Spleen (tissue), 11 donors: ENCODE data around the gene UFSP2. TPM values are rescaled to one million over a fixed set of nuclear protein-coding genes. Genes with fewer than 3 reads are reported as not detected.

Experiments
- DNase-seq: peaks from one replicate; pipeline ENCODE4 v3.0.0-alpha.2; 2020
- H3K27ac ChIP-seq, 8 donors: fragments of 200-600 bp; sonication (generic) in 7 of 8; 1 replicate in 4 of 8; 2 replicates in 4 of 8; pipeline versions ENCODE4 v1.5.0 to v1.8.0; 2016 to 2021; ENCODE audit warnings: inconsistent platforms in 4 of 8, mild to moderate bottlenecking in 4 of 8, moderate library complexity in 1 of 8
- H3K27me3 ChIP-seq, 7 donors: fragments of 200-600 bp; sonication (generic) in 6 of 7; replicated peaks in 1 of 7; 1 replicate in 4 of 7; 2 replicates in 3 of 7; pipeline versions ENCODE4 v1.5.0 to v1.8.0; 2016 to 2021; ENCODE audit warnings: inconsistent platforms in 3 of 7, mild to moderate bottlenecking in 1 of 7
- H3K36me3 ChIP-seq, 6 donors: fragments of 200-600 bp; sonication (generic) in 5 of 6; 1 replicate in 4 of 6; 2 replicates in 2 of 6; pipeline versions ENCODE4 v1.5.0 to v1.8.0; 2016 to 2021; ENCODE audit warnings: inconsistent platforms in 2 of 6
- H3K4me1 ChIP-seq, 6 donors: fragments of 200-600 bp; sonication (generic) in 5 of 6; 1 replicate in 3 of 6; 2 replicates in 3 of 6; pipeline versions ENCODE4 v1.5.0 to v1.8.0; 2016 to 2021; ENCODE audit warnings: inconsistent platforms in 3 of 6
- H3K4me3 ChIP-seq, 8 donors: fragments of 200-600 bp; sonication (generic) in 7 of 8; 1 replicate in 4 of 8; 2 replicates in 4 of 8; pipeline versions ENCODE4 v1.5.0 to v1.8.0; 2016 to 2021; ENCODE audit warnings: inconsistent platforms in 4 of 8, mild to moderate bottlenecking in 4 of 8, moderate library complexity in 2 of 8
- H3K9me3 ChIP-seq, 8 donors: fragments of 200-600 bp; sonication (generic) in 7 of 8; 1 replicate in 4 of 8; 2 replicates in 4 of 8; pipeline versions ENCODE4 v1.5.0 to v1.8.0; 2016 to 2021; ENCODE audit warnings: inconsistent platforms in 4 of 8
- POLR2A ChIP-seq, 3 donors: fragments of 450-650 bp; IDR thresholded peaks; one replicate each; pipeline ENCODE4 v1.5.1; 2017; ENCODE audit warnings: antibody characterized with exemption in 3 of 3, mild to moderate bottlenecking in 1 of 3
- POLR2AphosphoS5 ChIP-seq, 3 donors: sonication (generic); formaldehyde crosslinking; IDR thresholded peaks; one replicate each; pipeline ENCODE4 v1.5.1; 2017; ENCODE audit warnings: antibody characterized with exemption in 3 of 3
- WGBS, 5 donors: extraction: QIAGEN DNeasy Blood & Tissue Kit in 3 of 5; methylation state at CpG; one replicate each; pipeline versions ENCODE4 v1.1.5 to v1.1.7; 2013 to 2018; 5-methylcytosine and 5-hydroxymethylcytosine counted together
- intact Hi-C: fragments of 100-400 bp; cut with DNase I; formaldehyde crosslinking; loops from one replicate; pipeline ENCODE4 v1.15.0; 2023; ENCODE audit warnings: low total_unique reads
- polyA plus RNA-seq, 3 donors: library from polyadenylated mRNA; stranded (reverse); fragments of 200-250 nt; gene quantifications; one replicate each; pipeline ENCODE4 v1.2.1, GENCODE V29; 2013
- total RNA-seq, 7 donors: library from RNA; depleted of rRNA in 3 of 7; stranded (reverse); fragments of >200 nt in 3 of 7; fragmentation: NEBNext Ultra II Directional in 4 of 7; extraction: Animal tissue kit (Norgen Biotek cat#: 25700) in 4 of 7; gene quantifications; one replicate each; pipeline versions ENCODE4 v1.1.0 to v1.2.1, GENCODE V29; 2016 to 2021
- TF ChIP-seq, protein P1 (sequence below), 11 experiments: fragments of 200-600 bp in 7 of 11; fragments of 450-650 bp in 4 of 11; sonication (generic) in 4 of 11; IDR thresholded peaks in 8 of 11; conservative IDR thresholded peaks in 3 of 11; 1 replicate in 7 of 11; 2 replicates in 4 of 11; pipeline versions ENCODE4 v1.4.0 to v1.8.0; 2016 to 2021; ENCODE audit warnings: antibody characterized with exemption in 11 of 11, inconsistent platforms in 4 of 11, mild to moderate bottlenecking in 1 of 11
- donor health status: healthy with polysubstance abuse.
- donor health status: DM: no; HTN: no; CAD: no; lungs with moderate emphysema.
- donor health status: DM: no; HTN: no; CAD: no.
- donor health status: Bipolar disorder and iron deficiency.
- donor health status: healthy.
- donor health status: DM: no; HTN: no; CAD: no.
- donor health status: DM: yes; HTN: yes; CAD: no.

The UFSP2 gene
- total and polyA plus RNA-seq, 10 donors, result 11.0 to 44.1 (median 25.0) TPM

DNA sequence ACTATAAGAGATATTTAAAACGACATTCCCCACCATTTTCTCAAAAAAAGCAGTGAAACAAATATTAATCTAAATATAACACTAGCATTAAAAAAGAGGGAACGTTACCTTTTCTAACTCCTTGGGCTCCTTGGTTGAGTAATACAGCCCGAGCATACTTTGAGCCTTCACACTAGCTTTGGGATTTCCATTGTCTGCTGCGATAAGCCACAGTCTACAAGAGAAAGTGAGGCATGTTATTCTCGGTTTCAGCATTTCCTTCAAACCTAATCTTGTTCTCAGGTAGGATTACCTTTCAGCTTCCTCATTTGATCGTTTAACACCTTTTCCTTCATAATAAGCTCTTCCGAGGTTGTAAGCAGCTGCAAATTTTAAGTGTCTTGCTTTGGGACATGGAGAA is 51.7 kb downstream of the UFSP2 start:
- WGBS, 5 donors, result 61 to 74% (median 69%) methylated on average over 7 of the region's 7 CpGs
- no peak overlapping the region for H3K27ac ChIP-seq
- intact Hi-C loops, result no loop called here
- H3K9me3 ChIP-seq, result no peaks in the 10 kb centered on the region
- TF ChIP-seq POLR2A (IDR thresholded peaks at IDR 0.05), result no peak
- TF ChIP-seq, protein P1, sequence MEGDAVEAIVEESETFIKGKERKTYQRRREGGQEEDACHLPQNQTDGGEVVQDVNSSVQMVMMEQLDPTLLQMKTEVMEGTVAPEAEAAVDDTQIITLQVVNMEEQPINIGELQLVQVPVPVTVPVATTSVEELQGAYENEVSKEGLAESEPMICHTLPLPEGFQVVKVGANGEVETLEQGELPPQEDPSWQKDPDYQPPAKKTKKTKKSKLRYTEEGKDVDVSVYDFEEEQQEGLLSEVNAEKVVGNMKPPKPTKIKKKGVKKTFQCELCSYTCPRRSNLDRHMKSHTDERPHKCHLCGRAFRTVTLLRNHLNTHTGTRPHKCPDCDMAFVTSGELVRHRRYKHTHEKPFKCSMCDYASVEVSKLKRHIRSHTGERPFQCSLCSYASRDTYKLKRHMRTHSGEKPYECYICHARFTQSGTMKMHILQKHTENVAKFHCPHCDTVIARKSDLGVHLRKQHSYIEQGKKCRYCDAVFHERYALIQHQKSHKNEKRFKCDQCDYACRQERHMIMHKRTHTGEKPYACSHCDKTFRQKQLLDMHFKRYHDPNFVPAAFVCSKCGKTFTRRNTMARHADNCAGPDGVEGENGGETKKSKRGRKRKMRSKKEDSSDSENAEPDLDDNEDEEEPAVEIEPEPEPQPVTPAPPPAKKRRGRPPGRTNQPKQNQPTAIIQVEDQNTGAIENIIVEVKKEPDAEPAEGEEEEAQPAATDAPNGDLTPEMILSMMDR (IDR thresholded peaks at IDR 0.05 in 8 of 11, conservative IDR thresholded peaks at IDR 0.05 in 3 of 11), result no peak
- TF ChIP-seq POLR2AphosphoS5 (IDR thresholded peaks at IDR 0.05), result no peak
- no peaks in the 10 kb centered on the region for H3K4me1 ChIP-seq
- H3K27me3 ChIP-seq, result no peaks in the 10 kb centered on the region
- no peak for DNase-seq
- no peak overlapping the region for H3K4me3 ChIP-seq
- peaks cover 0 to 36% (median 4%) of the 10 kb centered on the region in 6 donors for H3K36me3 ChIP-seq

DNA sequence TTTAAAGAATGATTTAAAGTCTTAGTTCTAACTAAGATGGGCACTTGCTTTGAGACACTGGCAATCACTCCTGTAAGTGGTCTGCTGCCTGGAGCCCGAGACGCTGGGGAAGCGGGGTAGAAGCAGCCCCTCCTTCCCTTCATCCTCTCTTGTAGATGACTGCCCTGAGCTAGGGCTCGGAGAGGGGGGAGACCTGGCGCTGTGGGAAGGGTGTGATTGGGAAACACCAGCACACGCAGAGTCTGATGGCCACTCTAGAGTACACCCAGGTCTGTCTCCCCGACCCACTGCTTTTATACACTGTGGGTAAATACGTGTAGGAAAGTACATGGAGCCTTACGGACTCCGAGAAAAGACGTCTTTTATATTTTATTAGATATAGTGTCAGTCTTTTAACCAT is 54.1 kb downstream of the UFSP2 start:
- Histone ChIP-seq H3K9me3 (no peaks in the 10 kb centered on the region), H3K4me1 (no peaks in the 10 kb centered on the region), H3K4me3 (no peak overlapping the region), H3K36me3 (peaks cover 0 to 42% (median 4%) of the 10 kb centered on the region in 6 donors), H3K27ac (no peak overlapping the region), H3K27me3 (no peaks in the 10 kb centered on the region)
- intact Hi-C loops, result no loop called here
- TF ChIP-seq, protein P1 (IDR thresholded peaks at IDR 0.05 in 8 of 11, conservative IDR thresholded peaks at IDR 0.05 in 3 of 11), result no peak
- TF ChIP-seq POLR2A (IDR thresholded peaks at IDR 0.05), result no peak
- TF ChIP-seq POLR2AphosphoS5 (IDR thresholded peaks at IDR 0.05), result no peak
- WGBS, 5 donors, result 93 to 96% (median 95%) methylated on average over 11 of the region's 11 CpGs
- no peak for DNase-seq

DNA sequence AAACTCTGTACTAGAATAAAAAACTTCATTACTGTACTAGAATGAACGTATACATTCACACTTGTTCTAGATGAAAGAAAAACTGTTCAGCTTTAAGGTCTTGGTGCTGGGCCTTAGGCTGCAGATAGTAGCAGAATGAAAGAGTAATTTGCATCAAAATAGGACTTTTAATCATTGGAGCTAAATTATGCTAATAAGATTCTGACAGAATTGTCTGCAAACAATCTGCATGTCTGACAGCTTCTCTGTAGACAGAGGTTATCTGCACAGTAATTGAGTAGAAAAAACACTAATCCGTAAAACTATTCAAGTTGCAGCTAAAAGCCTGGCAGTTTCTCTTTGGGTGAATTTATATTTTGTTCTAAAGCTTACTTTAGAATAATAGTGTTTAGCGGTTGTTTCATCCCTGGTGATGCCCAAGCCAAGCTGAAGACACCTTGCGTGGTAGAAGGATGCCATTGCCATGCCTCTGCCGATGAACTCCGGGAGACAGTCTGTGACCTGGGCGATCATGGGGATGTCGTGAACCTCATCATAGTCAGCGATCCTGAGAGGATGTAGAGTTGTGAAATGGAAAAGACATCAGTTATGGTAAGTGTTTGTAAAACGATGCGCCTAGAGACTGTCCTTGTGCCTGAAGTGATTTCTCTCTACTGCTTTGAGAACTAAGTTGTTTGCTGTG is 55.4 kb downstream of the UFSP2 start:
- H3K4me3 ChIP-seq, result no peak overlapping the region

DNA sequence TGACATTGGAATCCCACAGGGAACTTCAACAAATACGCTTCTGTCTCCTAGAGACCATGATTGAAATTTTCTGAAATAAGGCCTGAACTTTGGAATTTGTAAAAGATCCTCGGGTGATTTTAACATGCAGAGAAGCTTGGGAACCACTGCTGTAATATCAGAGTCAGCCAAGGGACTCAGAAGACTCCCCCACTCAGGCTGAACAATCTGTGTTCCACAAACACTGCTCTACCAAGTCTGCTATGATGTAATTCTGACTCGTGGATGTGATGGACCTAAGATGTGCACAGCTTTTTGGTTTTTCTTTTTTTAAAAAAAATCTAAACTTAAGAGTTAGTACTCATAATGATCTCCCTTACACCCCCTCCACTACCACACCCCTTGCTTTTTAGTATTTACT is 56.0 kb downstream of the UFSP2 start:
- Histone ChIP-seq H3K36me3 (peaks cover 0 to 45% (median 4%) of the 10 kb centered on the region in 6 donors), H3K27ac (no peak overlapping the region), H3K9me3 (no peaks in the 10 kb centered on the region), H3K27me3 (no peaks in the 10 kb centered on the region), H3K4me1 (no peaks in the 10 kb centered on the region), H3K4me3 (no peak overlapping the region)
- TF ChIP-seq POLR2AphosphoS5 (IDR thresholded peaks at IDR 0.05), result no peak
- TF ChIP-seq, protein P1 (IDR thresholded peaks at IDR 0.05 in 8 of 11, conservative IDR thresholded peaks at IDR 0.05 in 3 of 11), result no peak
- no peak for TF ChIP-seq POLR2A (IDR thresholded peaks at IDR 0.05)
- DNase-seq, result no peak
- intact Hi-C loops, result no loop called here
- WGBS, 5 donors, result 87 to 94% (median 89%) methylated on average over 3 of the region's 3 CpGs

More for the DNA sequence above, 55.4 kb downstream of the UFSP2 start:
- Histone ChIP-seq H3K27me3 (no peaks in the 10 kb centered on the region), H3K9me3 (no peaks in the 10 kb centered on the region), H3K4me1 (no peaks in the 10 kb centered on the region), H3K36me3 (peaks cover 0 to 45% (median 4%) of the 10 kb centered on the region in 6 donors), H3K27ac (no peak overlapping the region)
- DNase-seq, result no peak
- intact Hi-C loops, result no loop called here
- TF ChIP-seq POLR2A (IDR thresholded peaks at IDR 0.05) (no peak), POLR2AphosphoS5 (IDR thresholded peaks at IDR 0.05) (no peak)
- TF ChIP-seq, protein P1 (IDR thresholded peaks at IDR 0.05 in 8 of 11, conservative IDR thresholded peaks at IDR 0.05 in 3 of 11), result no peak
- WGBS, 5 donors, result 94 to 96% (median 96%) methylated on average over 11 of the region's 11 CpGs
